HG03103 (cell line): ENCODE measurements around the gene GRAP.

Experiments used
- ATAC-seq: cut with Tn5 transposase; IDR thresholded peaks from one replicate; pipeline ENCODE4 v1.9.1; 2021; ENCODE audit warnings: low read depth; ENCODE audit not compliant: unreplicated experiment

GRAP gene

GRCh38 chr17:19019041-19019941, 27.5 kb downstream of the GRAP start:
- ATAC-seq: no peak

GRCh38 chr17:19018600-19018950, 28.2 kb downstream of the GRAP start:
- ATAC-seq: no peak

GRCh38 chr17:19017804-19018599, 28.8 kb downstream of the GRAP start:
- no peak for ATAC-seq

- ATAC-seq: no peak
These were observed 29.4 kb downstream of the GRAP start for GRCh38 chr17:19017401-19017800.

- no peak for ATAC-seq
These were observed 29.9 kb downstream of the GRAP start for GRCh38 chr17:19016881-19017280.

- ATAC-seq: no peak
These were observed 30.5 kb downstream of the GRAP start for GRCh38 chr17:19016297-19016696.

GRCh38 chr17:19015428-19015827, 31.3 kb downstream of the GRAP start:
- ATAC-seq: no peak

GRCh38 chr17:19014628-19015215, 32.0 kb downstream of the GRAP start:
- no peak for ATAC-seq

GRCh38 chr17:19013806-19014627, 32.7 kb downstream of the GRAP start:
- no peak for ATAC-seq

GRCh38 chr17:19013226-19013625, 33.5 kb downstream of the GRAP start:
- no peak for ATAC-seq

GRCh38 chr17:19012171-19013080, 34.3 kb downstream of the GRAP start:
- ATAC-seq: no peak

- ATAC-seq: no peak
These were observed 35.2 kb downstream of the GRAP start for GRCh38 chr17:19011581-19011980.

GRCh38 chr17:19010729-19011505, 35.8 kb downstream of the GRAP start:
- ATAC-seq: no peak

GRCh38 chr17:19009970-19010369, 36.8 kb downstream of the GRAP start:
- ATAC-seq: no peak

- no peak for ATAC-seq
These were observed 40.1 kb downstream of the GRAP start for GRCh38 chr17:19006698-19007097.

- no peak for ATAC-seq
These were observed 40.8 kb downstream of the GRAP start for GRCh38 chr17:19005789-19006430.

- no peak for ATAC-seq
These were observed 41.5 kb downstream of the GRAP start for GRCh38 chr17:19005137-19005773.
